HepG2 (cell line): ENCODE results near the gene GPATCH2. TPM values are rescaled to one million over a fixed set of nuclear protein-coding genes. Genes with fewer than 3 reads are reported as not detected.

Experiments
- ATAC-seq: fragments of 200-7000 bp; cut with Tn5 transposase; 3 replicates; pipeline ENCODE4 v1.9.1; 2020; ENCODE audit warnings: mild to moderate bottlenecking, moderate library complexity
- BruUV-seq: library from RNA; stranded (reverse); fragments of 400-500 nt; replicated peaks from 2 replicates; lab custom pipeline; 2021; lab: Mats Ljungman, UMichigan
- CTCF ChIA-PET: fragments of 300-600 bp; formaldehyde crosslinking; extraction: SDS; loops from one replicate; lab custom pipeline; 2021; ENCODE audit warnings: low total read pairs, inconsistent platforms, low intra/inter-chr PET ratio; lab: Yijun Ruan, JAX
- POLR2A ChIA-PET: fragments of 350-600 bp; sonication (Branson Sonifier 250); formaldehyde crosslinking; loops from one replicate; lab custom pipeline; 2020; ENCODE audit warnings: antibody characterized with exemption, inconsistent platforms; lab: Yijun Ruan, JAX
- DNase-seq: peaks from one replicate; pipeline ENCODE4 v3.0.0-alpha.2; 2015; ENCODE audit warnings: low spot score
- FAIRE-seq: peaks from 3 replicates; lab custom pipeline; 2011; peaks lifted over from hg19 to GRCh38; lab: Jason Lieb, UNC
- H2AFZ ChIP-seq: one replicate; pipeline ENCODE4 v1.6.1; 2011; ENCODE audit warnings: low read length, inconsistent platforms
- H3K27ac ChIP-seq: fragments of 300-600 bp; 3 replicates; pipeline ENCODE4 v1.8.0; 2011; ENCODE audit warnings: mixed run types, mild to moderate bottlenecking, mixed read lengths, low read length, inconsistent platforms; ENCODE audit not compliant: insufficient read depth; ENCODE audit errors: extremely low read length
- H3K27me3 ChIP-seq, 2 experiments: fragments of 200-600 bp in 1 of 2; 2 replicates in 1 of 2; 3 replicates in 1 of 2; pipeline versions ENCODE4 v1.6.0 to v1.8.0; 2011; ENCODE audit warnings: low read length in 2 of 2, mild to moderate bottlenecking in 2 of 2, moderate library complexity in 2 of 2, inconsistent platforms in 1 of 2; ENCODE audit not compliant: insufficient read depth in 2 of 2, control insufficient read depth in 1 of 2
- H3K36me3 ChIP-seq, 2 experiments: fragments of 200-600 bp in 1 of 2; replicated peaks in 1 of 2; 2 replicates in 1 of 2; 3 replicates in 1 of 2; pipeline versions ENCODE4 v1.5.1 to v1.8.0; 2011; ENCODE audit warnings: low read length in 2 of 2, inconsistent platforms in 1 of 2; ENCODE audit not compliant: insufficient read depth in 2 of 2, control insufficient read depth in 1 of 2
- H3K4me1 ChIP-seq: 2 replicates; pipeline ENCODE4 v1.5.1; 2012; ENCODE audit warnings: low read length, inconsistent platforms; ENCODE audit not compliant: insufficient read depth
- H3K4me2 ChIP-seq: 2 replicates; pipeline ENCODE4 v1.6.0; 2011; ENCODE audit warnings: low read depth, low read length, inconsistent platforms
- H3K4me3 ChIP-seq, 3 experiments: fragments of 200-600 bp in 1 of 3; sonication (generic), shearing (Covaris generic) in 1 of 3; replicated peaks in 1 of 3; 2 replicates each; pipeline ENCODE4 v1.5.1; 2011 to 2016; ENCODE audit warnings: low read length in 3 of 3, inconsistent platforms in 2 of 3, low read depth in 2 of 3, mild to moderate bottlenecking in 2 of 3, control low read depth in 1 of 3, mixed read lengths in 1 of 3; ENCODE audit not compliant: insufficient read depth in 1 of 3
- H3K79me2 ChIP-seq: one replicate; pipeline ENCODE4 v1.6.1; 2011; ENCODE audit warnings: low read length, inconsistent platforms; ENCODE audit not compliant: insufficient read depth
- H3K9ac ChIP-seq: 2 replicates; pipeline ENCODE4 v1.6.0; 2011; ENCODE audit warnings: mild to moderate bottlenecking, low read depth, low read length, inconsistent platforms; ENCODE audit not compliant: insufficient read depth
- H3K9me3 ChIP-seq: 2 replicates; pipeline ENCODE4 v1.5.1; 2012; ENCODE audit warnings: mild to moderate bottlenecking, low read length
- H4K20me1 ChIP-seq: 2 replicates; pipeline ENCODE4 v1.6.0; 2011; ENCODE audit warnings: inconsistent platforms, mild to moderate bottlenecking, low read length, moderate library complexity; ENCODE audit not compliant: insufficient read depth
- AGO1 ChIP-seq: fragments of 200-400 bp; formaldehyde crosslinking; IDR thresholded peaks from 2 replicates; pipeline ENCODE4 v1.6.1; 2017; ENCODE audit warnings: mild to moderate bottlenecking, low read depth, low read length, moderate library complexity; ENCODE audit not compliant: poor library complexity, severe bottlenecking
- CENPT ChIP-seq: sonication (generic); formaldehyde crosslinking; IDR thresholded peaks from 2 replicates; pipeline ENCODE4 v1.8.0; 2022; ENCODE audit warnings: low read depth, mild to moderate bottlenecking, moderate library complexity, missing genetic modification reagents
- HMG20A ChIP-seq: IDR thresholded peaks from 2 replicates; pipeline ENCODE4 v1.6.1; 2016; ENCODE audit warnings: borderline replicate concordance
- NR2F1 ChIP-seq, 2 experiments: fragments of 450-650 bp in 1 of 2; formaldehyde crosslinking in 1 of 2; IDR thresholded peaks; 2 replicates each; pipeline versions ENCODE4 v1.5.0 to v1.6.1; 2016 to 2020; ENCODE audit warnings: mild to moderate bottlenecking in 1 of 2, missing compliant biosample characterization in 1 of 2, missing genetic modification reagents in 1 of 2, moderate library complexity in 1 of 2
- SRF ChIP-seq: IDR thresholded peaks from 2 replicates; pipeline ENCODE4 v1.6.1; 2011; ENCODE audit warnings: mild to moderate bottlenecking, low read depth, low read length, moderate library complexity
- SRSF4 ChIP-seq: fragments of 200-400 bp; formaldehyde crosslinking; IDR thresholded peaks from one replicate; pipeline ENCODE4 v1.6.1; 2018; ENCODE audit warnings: mild to moderate bottlenecking, low read depth, low read length, moderate library complexity; ENCODE audit not compliant: poor library complexity, severe bottlenecking
- SSRP1 ChIP-seq: IDR thresholded peaks from 2 replicates; pipeline ENCODE4 v1.6.1; 2016; ENCODE audit warnings: control low read depth
- YEATS4 ChIP-seq: sonication (generic); formaldehyde crosslinking; IDR thresholded peaks from 2 replicates; pipeline ENCODE4 v1.4.0; 2020; ENCODE audit warnings: missing genetic modification reagents, borderline replicate concordance
- ZFP36 ChIP-seq: fragments of 150-350 bp; IDR thresholded peaks from 2 replicates; pipeline ENCODE4 v1.6.1; 2018; ENCODE audit warnings: borderline replicate concordance, low read length, low read depth; ENCODE audit not compliant: partially characterized antibody
- ZNF12 ChIP-seq: sonication (generic); formaldehyde crosslinking; IDR thresholded peaks from 2 replicates; pipeline ENCODE4 v1.5.0; 2020; ENCODE audit warnings: missing genetic modification reagents
- ZNF207 ChIP-seq: fragments of 450-650 bp; IDR thresholded peaks from 2 replicates; pipeline ENCODE4 v1.6.1; 2016; ENCODE audit warnings: antibody characterized with exemption, borderline replicate concordance
- ZNF773 ChIP-seq: sonication (generic); formaldehyde crosslinking; IDR thresholded peaks from 2 replicates; pipeline ENCODE4 v1.4.0; 2020; ENCODE audit warnings: missing genetic modification reagents, borderline replicate concordance
- ZNF775 ChIP-seq: sonication (generic); formaldehyde crosslinking; IDR thresholded peaks from 2 replicates; pipeline ENCODE4 v1.4.0; 2020; ENCODE audit warnings: missing genetic modification reagents, mild to moderate bottlenecking, moderate library complexity, borderline replicate concordance
- WGBS: methylation state at CpG from one replicate; pipeline ENCODE4 v1.1.6; 2017; ENCODE audit warnings: low lambda C conversion rate; 5-methylcytosine and 5-hydroxymethylcytosine counted together
- in situ Hi-C: cut with HindIII; loops from 2 replicates; pipeline ENCODE4 v1.10.0; 2017; ENCODE audit warnings: low pct_unique_long_range_greater_than_20kb; ENCODE audit not compliant: extremely low pct_ligation_motif_present
- intact Hi-C: fragments of 100-400 bp; cut with micrococcal nuclease; formaldehyde crosslinking; loops from one replicate; pipeline ENCODE4 v1.10.0; 2022; ENCODE audit not compliant: unreplicated experiment
- polyA plus RNA-seq, 8 experiments: library from polyadenylated mRNA; depleted of rRNA in 3 of 8; stranded (reverse) in 7 of 8; unstranded in 1 of 8; fragments of >200 nt; fragmentation: Illumina TruSeq in 4 of 8; extraction: Trizol in 4 of 8; gene quantifications; 2 replicates each; pipeline versions ENCODE4 v1.2.1 to v1.2.3, GENCODE V29; 2011 to 2016; ENCODE audit warnings: low read depth in 4 of 8, missing spikeins in 1 of 8, mixed read lengths in 1 of 8; ENCODE audit not compliant: insufficient read depth in 1 of 8
- total RNA-seq, 5 experiments: library from RNA; depleted of rRNA; stranded (reverse); fragments of >200 nt; fragmentation: Illumina TruSeq; extraction: Trizol; gene quantifications; 2 replicates each; pipeline ENCODE4 v1.2.3, GENCODE V29; 2016; ENCODE audit warnings: low read depth in 1 of 5

GPATCH2 gene
- total and polyA plus RNA-seq, 2 of the 13 experiments (the other 11 are each of a cell fraction or from before 2014, with no cell fraction given) = 3.5 to 15.7 TPM

DNA sequence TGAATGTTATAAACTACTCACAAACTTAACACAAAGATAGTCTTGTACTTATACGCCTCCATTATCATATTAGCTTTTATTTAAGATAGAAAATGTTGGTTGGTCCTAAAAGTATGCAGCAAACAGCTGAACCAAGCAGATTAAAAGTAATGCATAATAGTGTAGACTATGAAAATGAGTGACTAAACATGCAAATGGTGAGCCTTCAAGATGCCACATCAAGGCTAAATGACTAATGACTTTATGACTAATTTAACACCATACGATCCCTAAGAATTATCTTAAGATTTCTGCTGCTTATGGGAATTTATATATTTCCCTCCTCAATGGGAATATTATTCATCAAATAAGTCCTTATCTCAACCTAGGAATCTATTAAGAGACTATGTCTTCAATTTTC lies 4.6 kb downstream of the GPATCH2 start:
- TF ChIP-seq ZFP36 = no peak
- TF ChIP-seq SSRP1 (CRISPR knock-in tag) = no peak
- no peak for TF ChIP-seq SRF
- TF ChIP-seq ZNF773 (CRISPR knock-in tag) = no peak
- TF ChIP-seq ZNF207 = no peak
- TF ChIP-seq ZNF12 = no peak
- TF ChIP-seq HMG20A (CRISPR knock-in tag) = no peak
- TF ChIP-seq CENPT (CRISPR knock-in tag) = no peak
- TF ChIP-seq NR2F1 (CRISPR knock-in tag; IDR thresholded peaks at IDR 0.05) = no peak
- no peak for TF ChIP-seq ZNF775 (CRISPR knock-in tag)
- TF ChIP-seq AGO1 = no peak
- no peak for TF ChIP-seq YEATS4 (CRISPR knock-in tag)
- no peak for TF ChIP-seq SRSF4
- ChIA-PET POLR2A (no interaction called here), CTCF (no interaction called here)
- Histone ChIP-seq H3K27ac (no peak overlapping the region), H4K20me1 (no peaks in the 10 kb centered on the region), H3K27me3 (no peaks in the 10 kb centered on the region), H3K4me1 (peaks cover 27% of the 10 kb centered on the region), H2AFZ (no peak overlapping the region), H3K9ac (no peak overlapping the region), H3K4me2 (no peak overlapping the region), H3K79me2 (peaks cover 41% of the 10 kb centered on the region), H3K36me3 (no peaks in the 10 kb centered on the region; a peak in 1 of 5 replicates), H3K4me3 (no peak overlapping the region), H3K9me3 (no peaks in the 10 kb centered on the region)
- ATAC-seq = no peak
- 98% methylated on average over 2 of the region's 2 CpGs for WGBS
- intact Hi-C loops = loop anchor here (5.0 kb wide), 1 partner anchor 34 kb away; no protein-coding TSS in a partner anchor
- DNase-seq = no peak
- in situ Hi-C loops = no loop called here
- no TSS peak for BruUV-seq
- no peak for FAIRE-seq
